Measurements from ENCODE around the gene WWP2.

WWP2 gene

GRCh38 chr16:69761983-69762813 is at the start of gene WWP2:
TSS of gene WWP2 (plus strand) at chr16:69762332. CDS start at chr16:69787011, 24,679 bp downstream.
- peak within 1 kb of the TSS; percentile 93 to 98 (median 95) for H3K27ac Mint-ChIP-seq
- TF ChIP-seq CTCF (IDR thresholded peaks at IDR 0.05; ENCODE audit: unreplicated experiment in 3 of 3) = no peak
- H3K36me3 Mint-ChIP-seq (ENCODE audit: low read depth) = peaks cover 8% of the 10 kb centered on the region
- H3K27me3 Mint-ChIP-seq (ENCODE audit: low read depth) = no peaks in the 10 kb centered on the region
- H3K4me1 Mint-ChIP-seq = peaks cover 9% of the 10 kb centered on the region
- peak within 1 kb of the TSS; percentile 91 to 96 (median 93) for H3K4me3 Mint-ChIP-seq
- H3K9me3 Mint-ChIP-seq = no peaks in the 10 kb centered on the region

GRCh38 chr16:69712914-69713581 is 49.1 kb upstream of the WWP2 start:
- TF ChIP-seq CTCF (IDR thresholded peaks at IDR 0.05; ENCODE audit: unreplicated experiment in 3 of 3) = no peak
- peaks cover 51% of the 10 kb centered on the region for H3K36me3 Mint-ChIP-seq (ENCODE audit: low read depth)
- H3K27me3 Mint-ChIP-seq (ENCODE audit: low read depth) = no peaks in the 10 kb centered on the region
- peak overlapping the region in 1 of 3 experiments; percentile 10 for H3K4me3 Mint-ChIP-seq
- H3K27ac Mint-ChIP-seq = peak overlapping the region; percentile 32 to 57 (median 54)
- peaks cover 10% of the 10 kb centered on the region for H3K4me1 Mint-ChIP-seq
- no peaks in the 10 kb centered on the region for H3K9me3 Mint-ChIP-seq

- Mint-ChIP-seq H3K27me3 (ENCODE audit: low read depth) (no peaks in the 10 kb centered on the region), H3K4me1 (no peaks in the 10 kb centered on the region), H3K27ac (no peak overlapping the region), H3K36me3 (ENCODE audit: low read depth) (peaks cover 44% of the 10 kb centered on the region), H3K4me3 (no peak overlapping the region), H3K9me3 (no peaks in the 10 kb centered on the region)
- no peak for TF ChIP-seq CTCF (IDR thresholded peaks at IDR 0.05; ENCODE audit: unreplicated experiment in 3 of 3)
Measured at GRCh38 chr16:69717066-69717465, 45.1 kb upstream of the WWP2 start.

GRCh38 chr16:69718111-69718764 is 43.9 kb upstream of the WWP2 start:
- Mint-ChIP-seq H3K36me3 (ENCODE audit: low read depth) (peaks cover 35% of the 10 kb centered on the region), H3K4me3 (no peak overlapping the region), H3K4me1 (no peaks in the 10 kb centered on the region), H3K9me3 (no peaks in the 10 kb centered on the region), H3K27ac (peak overlapping the region in 2 of 3 experiments; percentile 51 to 71), H3K27me3 (ENCODE audit: low read depth) (no peaks in the 10 kb centered on the region)
- TF ChIP-seq CTCF (IDR thresholded peaks at IDR 0.05; ENCODE audit: unreplicated experiment in 3 of 3) = no peak

GRCh38 chr16:69720822-69721430 is 41.2 kb upstream of the WWP2 start:
- no peak overlapping the region for H3K27ac Mint-ChIP-seq
- no peak for TF ChIP-seq CTCF (IDR thresholded peaks at IDR 0.05; ENCODE audit: unreplicated experiment in 3 of 3)
- H3K4me3 Mint-ChIP-seq = no peak overlapping the region
- no peaks in the 10 kb centered on the region for H3K9me3 Mint-ChIP-seq
- H3K36me3 Mint-ChIP-seq (ENCODE audit: low read depth) = peaks cover 25% of the 10 kb centered on the region
- peaks cover 12% of the 10 kb centered on the region for H3K4me1 Mint-ChIP-seq
- H3K27me3 Mint-ChIP-seq (ENCODE audit: low read depth) = no peaks in the 10 kb centered on the region

Data from nephron (organoid).